Skeletal muscle satellite cell (primary cell): ENCODE data around the gene FANCB.

Experiments used
- H3K27me3 ChIP-seq: 2 replicates; pipeline ENCODE4 v1.7.0; 2013; ENCODE audit warnings: low read length; ENCODE audit not compliant: control insufficient read depth, insufficient read depth
- H3K36me3 ChIP-seq: 2 replicates; pipeline ENCODE4 v1.7.0; 2013; ENCODE audit warnings: mild to moderate bottlenecking, control low read depth, low read length; ENCODE audit not compliant: insufficient read depth
- H3K4me1 ChIP-seq: 2 replicates; pipeline ENCODE4 v1.7.0; 2013; ENCODE audit warnings: low read length; ENCODE audit not compliant: control insufficient read depth, insufficient read depth
- H3K4me2 ChIP-seq: 2 replicates; pipeline ENCODE4 v1.7.0; 2013; ENCODE audit warnings: mild to moderate bottlenecking, low read length
- H3K4me3 ChIP-seq: 2 replicates; pipeline ENCODE4 v1.7.0; 2013; ENCODE audit warnings: low read length
- H3K9ac ChIP-seq: 2 replicates; pipeline ENCODE4 v1.7.0; 2013; ENCODE audit warnings: mild to moderate bottlenecking, low read depth, low read length, moderate library complexity
- H3K9me3 ChIP-seq: replicated peaks from 2 replicates; pipeline ENCODE4 v1.7.0; 2013; ENCODE audit warnings: mild to moderate bottlenecking, control low read depth, low read length

The FANCB gene

DNA sequence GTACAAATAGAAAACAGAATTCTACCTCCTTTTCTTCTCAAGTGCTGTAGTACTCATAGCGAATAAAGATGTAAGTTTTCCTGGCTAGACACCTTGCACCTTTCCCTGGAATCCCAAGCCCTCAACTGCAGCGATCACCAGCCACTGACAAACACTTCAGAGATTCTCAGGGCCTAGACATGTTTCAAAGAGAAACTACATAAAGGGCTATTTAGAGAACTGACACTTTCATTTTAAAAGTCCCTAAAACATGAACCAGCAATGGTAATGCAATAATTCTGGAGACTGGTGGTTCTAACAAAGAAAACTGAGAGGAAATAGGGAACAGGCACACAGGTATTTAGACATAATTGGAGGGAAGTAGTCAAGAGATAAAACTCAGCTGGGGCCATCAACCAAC lies 35.7 kb downstream of the FANCB start:
- no peaks in the 10 kb centered on the region for H3K9me3 ChIP-seq
- no peak overlapping the region for H3K9ac ChIP-seq
- no peaks in the 10 kb centered on the region for H3K27me3 ChIP-seq
- H3K36me3 ChIP-seq, result no peaks in the 10 kb centered on the region
- H3K4me1 ChIP-seq, result peaks cover 4% of the 10 kb centered on the region
- H3K4me2 ChIP-seq, result no peak overlapping the region
- no peak overlapping the region for H3K4me3 ChIP-seq

DNA sequence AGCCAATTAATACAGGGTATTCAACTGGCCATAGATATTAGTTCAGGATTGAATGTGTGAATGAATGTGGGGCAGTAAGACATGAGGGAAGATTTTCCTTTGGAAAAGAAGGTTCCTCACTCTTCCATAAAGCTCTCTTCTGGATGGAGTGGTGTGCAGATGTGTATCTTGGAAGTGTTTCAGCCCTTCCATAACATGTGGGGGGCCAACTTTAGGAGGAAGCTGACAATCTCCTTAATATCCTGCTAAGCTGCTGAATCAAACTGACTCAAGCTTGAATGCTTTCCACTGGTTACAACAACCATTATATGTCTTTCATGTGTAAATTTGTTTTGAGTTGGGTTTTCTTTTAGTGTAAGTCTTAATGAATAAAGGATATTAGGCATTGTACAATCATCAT lies 40.3 kb downstream of the FANCB start:
- Histone ChIP-seq H3K9ac (no peak overlapping the region), H3K4me2 (no peak overlapping the region)

GRCh38 chrX:14832151-14832550 lies 40.7 kb downstream of the FANCB start:
- H3K4me2 ChIP-seq, result no peak overlapping the region

More for the DNA sequence above, 40.3 kb downstream of the FANCB start:
- no peaks in the 10 kb centered on the region for H3K9me3 ChIP-seq
- H3K4me1 ChIP-seq, result peaks cover 4% of the 10 kb centered on the region
- H3K27me3 ChIP-seq, result no peaks in the 10 kb centered on the region
- no peaks in the 10 kb centered on the region for H3K36me3 ChIP-seq
- H3K4me3 ChIP-seq, result no peak overlapping the region

GRCh38 chrX:14829643-14830042 lies 43.2 kb downstream of the FANCB start:
- Histone ChIP-seq H3K9me3 (no peaks in the 10 kb centered on the region), H3K9ac (no peak overlapping the region), H3K36me3 (no peaks in the 10 kb centered on the region), H3K4me1 (peaks cover 4% of the 10 kb centered on the region), H3K4me2 (no peak overlapping the region), H3K4me3 (no peak overlapping the region), H3K27me3 (no peaks in the 10 kb centered on the region)

More at GRCh38 chrX:14832151-14832550, 40.7 kb downstream of the FANCB start:
- Histone ChIP-seq H3K9me3 (no peaks in the 10 kb centered on the region), H3K4me1 (peaks cover 4% of the 10 kb centered on the region), H3K36me3 (no peaks in the 10 kb centered on the region), H3K4me3 (no peak overlapping the region), H3K9ac (no peak overlapping the region), H3K27me3 (no peaks in the 10 kb centered on the region)

GRCh38 chrX:14826319-14826718 lies 46.5 kb downstream of the FANCB start:
- Histone ChIP-seq H3K9ac (no peak overlapping the region), H3K36me3 (no peaks in the 10 kb centered on the region), H3K9me3 (no peaks in the 10 kb centered on the region), H3K4me2 (no peak overlapping the region), H3K4me1 (no peaks in the 10 kb centered on the region), H3K4me3 (no peak overlapping the region), H3K27me3 (no peaks in the 10 kb centered on the region)

- Histone ChIP-seq H3K36me3 (no peaks in the 10 kb centered on the region), H3K4me3 (no peak overlapping the region)
Observed at GRCh38 chrX:14825851-14826250, 47.0 kb downstream of the FANCB start.

DNA sequence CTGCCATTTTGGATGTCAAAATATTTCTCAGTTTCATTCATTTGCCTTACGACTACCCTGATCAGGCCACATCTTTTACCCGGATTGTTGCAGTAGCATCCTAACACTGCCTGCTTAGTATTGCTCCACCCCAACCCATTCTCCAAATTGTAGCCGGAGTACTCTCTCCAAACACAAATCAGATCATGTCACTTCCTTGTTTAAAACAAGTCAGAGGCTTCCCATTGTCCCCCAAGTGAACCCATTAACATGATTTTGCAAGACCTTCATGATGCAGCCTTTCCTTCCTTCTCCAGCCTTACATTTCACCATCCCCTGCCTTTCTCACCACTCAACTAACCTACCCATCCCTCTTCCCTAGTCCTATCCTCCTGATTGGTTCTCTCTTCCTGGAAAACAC lies 53.1 kb downstream of the FANCB start:
- H3K4me3 ChIP-seq, result no peak overlapping the region
- no peaks in the 10 kb centered on the region for H3K36me3 ChIP-seq
- no peak overlapping the region for H3K9ac ChIP-seq
- H3K27me3 ChIP-seq, result no peaks in the 10 kb centered on the region
- H3K9me3 ChIP-seq, result no peaks in the 10 kb centered on the region
- H3K4me1 ChIP-seq, result no peaks in the 10 kb centered on the region
- H3K4me2 ChIP-seq, result no peak overlapping the region

More at GRCh38 chrX:14825851-14826250, 47.0 kb downstream of the FANCB start:
- Histone ChIP-seq H3K4me2 (no peak overlapping the region), H3K9ac (no peak overlapping the region), H3K27me3 (no peaks in the 10 kb centered on the region), H3K4me1 (no peaks in the 10 kb centered on the region), H3K9me3 (no peaks in the 10 kb centered on the region)

GRCh38 chrX:14817571-14817970 lies 55.3 kb downstream of the FANCB start:
- no peaks in the 10 kb centered on the region for H3K4me1 ChIP-seq
- no peak overlapping the region for H3K4me2 ChIP-seq
- H3K27me3 ChIP-seq, result no peaks in the 10 kb centered on the region
- no peaks in the 10 kb centered on the region for H3K9me3 ChIP-seq
- no peak overlapping the region for H3K9ac ChIP-seq
- no peak overlapping the region for H3K4me3 ChIP-seq
- H3K36me3 ChIP-seq, result no peaks in the 10 kb centered on the region

DNA sequence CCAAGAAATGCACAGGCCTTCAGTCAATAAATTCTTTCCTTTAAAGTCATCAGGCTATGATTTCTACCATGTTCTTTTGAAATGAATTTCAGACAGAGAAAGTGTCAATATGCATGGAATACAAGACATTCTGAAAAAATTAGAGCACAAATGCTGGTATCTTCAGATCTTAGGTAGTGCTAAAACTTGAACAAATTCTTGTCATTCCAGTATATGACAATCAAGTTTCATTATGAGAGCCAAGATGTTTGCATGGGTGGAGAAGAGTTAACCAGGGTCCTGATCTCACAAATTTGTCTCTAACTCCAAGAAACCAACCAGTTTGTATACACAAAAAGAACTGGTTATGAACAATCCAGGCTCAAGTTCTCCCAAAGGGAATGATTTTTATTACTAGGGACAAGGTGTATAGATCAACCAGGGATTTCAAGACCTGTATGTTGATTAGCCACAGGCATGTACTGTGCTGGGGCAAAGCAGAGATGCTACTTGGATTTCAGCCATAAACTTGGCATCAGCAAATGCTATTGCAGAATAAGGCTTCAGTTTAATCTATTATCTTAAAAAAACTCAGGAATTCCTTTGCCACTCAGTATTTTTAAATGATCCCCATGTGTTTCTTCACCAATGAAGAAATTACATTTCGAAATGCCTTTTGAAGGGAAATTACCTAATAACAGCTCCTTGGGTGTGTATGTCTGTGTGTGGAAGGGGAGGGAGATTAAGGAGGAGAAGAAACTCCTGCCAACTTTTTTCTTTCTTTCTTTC lies 69.7 kb downstream of the FANCB start:
- Histone ChIP-seq H3K9ac (no peak overlapping the region), H3K4me3 (no peak overlapping the region), H3K4me1 (no peaks in the 10 kb centered on the region), H3K27me3 (no peaks in the 10 kb centered on the region), H3K36me3 (no peaks in the 10 kb centered on the region), H3K4me2 (no peak overlapping the region), H3K9me3 (no peaks in the 10 kb centered on the region)

DNA sequence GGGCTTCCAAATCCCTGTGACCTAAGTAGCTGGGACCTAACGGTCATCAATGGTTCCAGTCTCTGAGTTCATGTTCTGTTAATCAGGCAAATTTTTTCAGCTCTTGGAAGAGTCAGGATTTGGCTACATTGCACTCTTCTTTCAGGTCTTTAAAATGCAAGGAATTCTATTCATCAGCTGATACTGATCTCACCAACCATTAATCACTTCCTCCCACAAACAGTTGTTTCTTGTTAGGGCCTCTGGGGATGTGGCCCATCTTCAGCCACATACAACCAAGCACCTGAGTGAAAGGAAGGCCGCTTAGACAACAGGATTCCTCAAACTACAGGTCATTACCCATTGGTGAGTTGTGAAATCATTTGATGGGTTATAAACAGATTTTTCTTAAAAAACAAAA lies 71.7 kb downstream of the FANCB start:
- no peaks in the 10 kb centered on the region for H3K27me3 ChIP-seq
- H3K4me3 ChIP-seq, result no peak overlapping the region
- H3K4me2 ChIP-seq, result no peak overlapping the region
- H3K9ac ChIP-seq, result no peak overlapping the region
- no peaks in the 10 kb centered on the region for H3K9me3 ChIP-seq
- H3K4me1 ChIP-seq, result no peaks in the 10 kb centered on the region
- H3K36me3 ChIP-seq, result no peaks in the 10 kb centered on the region

DNA sequence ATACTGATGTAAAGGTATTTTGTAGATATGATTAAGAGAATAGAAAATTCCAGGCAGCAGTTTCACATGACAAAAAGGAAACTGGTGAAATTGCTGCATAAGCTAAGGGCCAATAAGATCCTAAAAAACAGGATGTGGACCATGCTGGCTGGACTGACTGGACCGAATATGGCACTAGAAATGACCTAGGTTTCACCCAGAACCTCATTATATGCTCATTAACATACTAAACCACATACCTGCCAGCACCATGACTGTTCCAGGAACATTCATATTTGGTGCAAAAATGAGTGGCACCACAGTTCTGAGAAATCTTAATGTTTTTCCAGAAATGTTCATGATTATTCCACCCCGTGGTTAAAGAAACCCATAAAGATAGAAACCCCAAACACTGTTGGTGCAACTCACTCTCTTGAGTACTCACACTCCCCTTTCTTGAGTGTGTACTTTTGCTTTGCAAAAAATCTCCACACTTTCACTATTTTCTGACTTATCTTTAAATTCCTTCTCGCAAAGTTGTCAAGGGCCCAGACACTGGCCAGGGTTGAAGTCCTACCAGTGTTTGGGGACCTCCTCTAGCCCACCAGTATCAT lies 74.0 kb downstream of the FANCB start:
- Histone ChIP-seq H3K9me3 (peaks cover under 1% of the 10 kb centered on the region), H3K4me2 (no peak overlapping the region), H3K4me3 (no peak overlapping the region), H3K9ac (no peak overlapping the region), H3K36me3 (no peaks in the 10 kb centered on the region), H3K4me1 (no peaks in the 10 kb centered on the region), H3K27me3 (no peaks in the 10 kb centered on the region)
